ENCODE measurements around the gene RNF31. TPM values are rescaled to one million over a fixed set of nuclear protein-coding genes. Genes with fewer than 3 reads are reported as not detected.

RNF31 gene
- total and polyA plus RNA-seq, 8 donors = 53.2 to 523 (median 78.7) TPM

- Histone ChIP-seq H3K27me3 (no peaks in the 10 kb centered on the region), H3K9me3 (no peaks in the 10 kb centered on the region), H3K36me3 (peaks cover 26 to 32% (median 29%) of the 10 kb centered on the region in 4 donors), H3K27ac (no peak overlapping the region), H3K4me1 (peaks cover 0 to 15% (median 12%) of the 10 kb centered on the region in 4 donors), H3K4me3 (no peak overlapping the region)
- TF ChIP-seq POLR2AphosphoS5 (IDR thresholded peaks at IDR 0.05) (no peak), EP300 (IDR thresholded peaks at IDR 0.05) (no peak), POLR2A (IDR thresholded peaks at IDR 0.05) (no peak)
- TF ChIP-seq, protein P1, sequence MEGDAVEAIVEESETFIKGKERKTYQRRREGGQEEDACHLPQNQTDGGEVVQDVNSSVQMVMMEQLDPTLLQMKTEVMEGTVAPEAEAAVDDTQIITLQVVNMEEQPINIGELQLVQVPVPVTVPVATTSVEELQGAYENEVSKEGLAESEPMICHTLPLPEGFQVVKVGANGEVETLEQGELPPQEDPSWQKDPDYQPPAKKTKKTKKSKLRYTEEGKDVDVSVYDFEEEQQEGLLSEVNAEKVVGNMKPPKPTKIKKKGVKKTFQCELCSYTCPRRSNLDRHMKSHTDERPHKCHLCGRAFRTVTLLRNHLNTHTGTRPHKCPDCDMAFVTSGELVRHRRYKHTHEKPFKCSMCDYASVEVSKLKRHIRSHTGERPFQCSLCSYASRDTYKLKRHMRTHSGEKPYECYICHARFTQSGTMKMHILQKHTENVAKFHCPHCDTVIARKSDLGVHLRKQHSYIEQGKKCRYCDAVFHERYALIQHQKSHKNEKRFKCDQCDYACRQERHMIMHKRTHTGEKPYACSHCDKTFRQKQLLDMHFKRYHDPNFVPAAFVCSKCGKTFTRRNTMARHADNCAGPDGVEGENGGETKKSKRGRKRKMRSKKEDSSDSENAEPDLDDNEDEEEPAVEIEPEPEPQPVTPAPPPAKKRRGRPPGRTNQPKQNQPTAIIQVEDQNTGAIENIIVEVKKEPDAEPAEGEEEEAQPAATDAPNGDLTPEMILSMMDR (IDR thresholded peaks at IDR 0.05) = no peak
- no peak for DNase-seq
- intact Hi-C loops (cut with DNase I; ENCODE audit: low total_unique reads) = no loop called here
These were observed 20.4 kb upstream of the RNF31 start for GRCh38 chr14:24126939-24127338.

GRCh38 chr14:24127673-24128072 lies 19.6 kb upstream of the RNF31 start:
- 83 to 95% (median 90%) methylated on average over 2 of the region's 2 CpGs for WGBS, 5 donors
- no peak overlapping the region for H3K27ac ChIP-seq
- intact Hi-C loops (cut with DNase I; ENCODE audit: low total_unique reads) = no loop called here
- H3K9me3 ChIP-seq = no peaks in the 10 kb centered on the region
- no peak for TF ChIP-seq POLR2A (IDR thresholded peaks at IDR 0.05)
- no peak for TF ChIP-seq POLR2AphosphoS5 (IDR thresholded peaks at IDR 0.05)
- TF ChIP-seq, protein P1 (IDR thresholded peaks at IDR 0.05) = no peak
- no peak for TF ChIP-seq EP300 (IDR thresholded peaks at IDR 0.05)
- no peaks in the 10 kb centered on the region for H3K27me3 ChIP-seq
- H3K36me3 ChIP-seq = peaks cover 18 to 25% (median 22%) of the 10 kb centered on the region in 4 donors
- DNase-seq = no peak
- peaks cover 0 to 22% (median 19%) of the 10 kb centered on the region in 4 donors for H3K4me1 ChIP-seq
- no peak overlapping the region for H3K4me3 ChIP-seq

DNA sequence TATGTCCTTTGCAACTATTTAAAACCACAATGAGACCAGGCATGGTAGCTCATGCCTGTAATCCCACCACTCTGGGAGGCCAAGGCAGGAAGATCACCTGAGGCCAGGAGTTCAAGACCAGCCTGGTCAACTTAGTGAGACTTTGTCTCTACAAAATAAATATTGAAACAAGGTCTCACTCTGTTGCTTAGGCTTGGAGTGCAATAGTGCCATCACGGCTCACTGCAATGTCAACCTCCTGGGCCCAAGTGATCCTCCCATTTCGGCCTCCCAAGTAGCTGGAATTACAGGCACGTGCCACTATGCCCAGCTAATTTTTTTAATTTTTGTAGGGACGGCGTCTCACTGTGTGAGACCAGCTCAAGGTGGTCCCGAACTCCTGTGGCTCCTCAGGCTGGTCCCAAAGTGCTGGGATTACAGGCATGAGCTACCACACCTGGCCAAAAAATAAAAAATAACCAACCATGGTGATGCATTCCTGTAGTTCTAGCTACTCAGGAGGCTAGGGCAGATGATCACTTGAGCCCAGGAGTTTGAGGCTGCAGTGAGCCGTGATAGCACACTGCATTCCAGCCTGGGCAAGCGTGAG lies 17.8 kb upstream of the RNF31 start:
- Histone ChIP-seq H3K36me3 (peaks cover under 1 to 7% (median 4%) of the 10 kb centered on the region in 4 donors), H3K9me3 (no peaks in the 10 kb centered on the region), H3K27me3 (no peaks in the 10 kb centered on the region), H3K4me1 (peaks cover 0 to 25% (median 22%) of the 10 kb centered on the region in 4 donors), H3K4me3 (no peak overlapping the region), H3K27ac (no peak overlapping the region)
- no peak for DNase-seq
- 87 to 96% (median 96%) methylated on average over 8 of the region's 8 CpGs for WGBS, 5 donors
- TF ChIP-seq POLR2A (IDR thresholded peaks at IDR 0.05) (no peak), POLR2AphosphoS5 (IDR thresholded peaks at IDR 0.05) (no peak), EP300 (IDR thresholded peaks at IDR 0.05) (no peak)
- TF ChIP-seq, protein P1 (IDR thresholded peaks at IDR 0.05) = no peak
- intact Hi-C loops (cut with DNase I; ENCODE audit: low total_unique reads) = no loop called here

GRCh38 chr14:24130380-24130716 lies 16.9 kb upstream of the RNF31 start, which contains the start of gene FITM1:
TSS of gene FITM1 (plus strand) at chr14:24130659. CDS start at chr14:24131564, 905 bp downstream.
- WGBS, 5 donors = 94 to 95% (median 94%) methylated on average over 5 of the region's 5 CpGs
- intact Hi-C loops (cut with DNase I; ENCODE audit: low total_unique reads) = no loop called here

More at GRCh38 chr14:24130380-24130716, 16.9 kb upstream of the RNF31 start, which contains the start of gene FITM1:
- H3K27ac ChIP-seq = peak within 1 kb of the TSS in 3 of 5 donors; percentile 29 to 59 (median 47)
- no peaks in the 10 kb centered on the region for H3K9me3 ChIP-seq
- DNase-seq = no peak
- no peak within 1 kb of the TSS for H3K4me3 ChIP-seq
- H3K27me3 ChIP-seq = no peaks in the 10 kb centered on the region
- H3K36me3 ChIP-seq = no peaks in the 10 kb centered on the region
- peaks cover 1 to 28% (median 25%) of the 10 kb centered on the region in 4 donors for H3K4me1 ChIP-seq
- TF ChIP-seq POLR2A (IDR thresholded peaks at IDR 0.05) (no peak), POLR2AphosphoS5 (IDR thresholded peaks at IDR 0.05) (no peak), EP300 (IDR thresholded peaks at IDR 0.05) (no peak)
- TF ChIP-seq, protein P1 (IDR thresholded peaks at IDR 0.05) = no peak
